GM23338 (cell line): ENCODE data around the gene TMEM242.

Experiments used
- CTCF ChIP-seq, 2 experiments: fragments of 200-600 bp in 1 of 2; sonication (generic) in 1 of 2; conservative IDR thresholded peaks; 2 replicates each; pipeline versions ENCODE4 v1.5.1 to v1.6.1; 2016 to 2017; ENCODE audit warnings: antibody characterized with exemption in 2 of 2, low read depth in 2 of 2, mild to moderate bottlenecking in 2 of 2, moderate library complexity in 1 of 2
- ETS1 ChIP-seq: IDR thresholded peaks from 2 replicates; pipeline ENCODE4 v1.6.1; 2016; ENCODE audit warnings: antibody characterized with exemption
- EZH2 ChIP-seq: fragments of 200-600 bp; sonication (generic); IDR thresholded peaks from one replicate; pipeline ENCODE4 v1.8.0; 2017; ENCODE audit warnings: antibody characterized with exemption, mild to moderate bottlenecking, low read depth; ENCODE audit not compliant: unreplicated experiment
- EZH2phosphoT487 ChIP-seq: fragments of 200-600 bp; sonication (generic); IDR thresholded peaks from one replicate; pipeline ENCODE4 v1.8.1; 2018; ENCODE audit warnings: antibody characterized with exemption; ENCODE audit not compliant: unreplicated experiment
- POLR2AphosphoS5 ChIP-seq: IDR thresholded peaks from 2 replicates; pipeline ENCODE4 v1.6.1; 2016; ENCODE audit warnings: antibody characterized with exemption, low read depth
- ZNF331 ChIP-seq: fragments of 250-450 bp; sonication (Bioruptor Pico); IDR thresholded peaks from 2 replicates; pipeline ENCODE4 v1.5.0; 2020; ENCODE audit warnings: low read depth, mild to moderate bottlenecking, moderate library complexity

GRCh38 chr6:157278171-157278570 lies 45.1 kb downstream of the TMEM242 start:
- no peak for TF ChIP-seq CTCF (conservative IDR thresholded peaks at IDR 0.05; ENCODE audit: low read depth in 2 of 2)
- TF ChIP-seq EZH2: no peak
- no peak for TF ChIP-seq EZH2phosphoT487
- TF ChIP-seq ETS1: no peak
- no peak for TF ChIP-seq POLR2AphosphoS5
- no peak for TF ChIP-seq ZNF331 (CRISPR knock-in tag)
